SU-DHL-6 (cell line): ENCODE results near the gene TMEM267.

Experiments used
- H2AFZ ChIP-seq: fragments of 200-600 bp; sonication (generic); 2 replicates; pipeline ENCODE4 v1.6.1; 2014; ENCODE audit warnings: low read depth, mild to moderate bottlenecking, moderate library complexity, mixed read lengths, antibody characterized with exemption, low read length; ENCODE audit not compliant: severe bottlenecking
- H3F3A ChIP-seq: fragments of 200-600 bp; shearing (Covaris generic); 2 replicates; pipeline ENCODE4 v1.6.0; 2016; ENCODE audit warnings: antibody characterized with exemption, mild to moderate bottlenecking; ENCODE audit not compliant: insufficient read depth
- H3K27ac ChIP-seq: fragments of 200-600 bp; sonication (generic); 2 replicates; pipeline ENCODE4 v1.5.1; 2016; ENCODE audit warnings: low read depth, mild to moderate bottlenecking, low read length, moderate library complexity, mixed read lengths
- H3K27me3 ChIP-seq: fragments of 200-600 bp; sonication (generic), shearing (Covaris generic); 2 replicates; pipeline ENCODE4 v1.6.0; 2014; ENCODE audit warnings: mild to moderate bottlenecking, low read length
- H3K36me3 ChIP-seq: fragments of 200-600 bp; sonication (generic); 2 replicates; pipeline ENCODE4 v1.6.1; 2014; ENCODE audit warnings: mild to moderate bottlenecking, low read length, mixed read lengths
- H3K4me2 ChIP-seq: fragments of 300-600, 200-600 bp; shearing (Covaris generic), sonication (generic); 2 replicates; pipeline ENCODE4 v1.6.0; 2014; ENCODE audit warnings: low read length, low read depth, mild to moderate bottlenecking; ENCODE audit not compliant: poor library complexity, severe bottlenecking
- H3K4me3 ChIP-seq: fragments of 200-600 bp; sonication (generic); 2 replicates; pipeline ENCODE4 v1.5.1; 2014; ENCODE audit warnings: antibody characterized with exemption, low read length, mild to moderate bottlenecking, mixed read lengths; ENCODE audit not compliant: insufficient read depth, poor library complexity, severe bottlenecking
- H3K79me2 ChIP-seq: fragments of 200-600 bp; sonication (generic); 2 replicates; pipeline ENCODE4 v1.6.1; 2014; ENCODE audit warnings: mild to moderate bottlenecking, low read length, moderate library complexity; ENCODE audit not compliant: insufficient read depth
- H3K9ac ChIP-seq: fragments of 200-600 bp; sonication (generic); 2 replicates; pipeline ENCODE4 v1.7.0; 2014; ENCODE audit warnings: mild to moderate bottlenecking, low read length
- H3K9me2 ChIP-seq: fragments of 200-600 bp; sonication (generic); replicated peaks from 2 replicates; pipeline ENCODE4 v1.6.1; 2014; ENCODE audit warnings: low read length; ENCODE audit not compliant: insufficient read depth
- H3K9me3 ChIP-seq: fragments of 200-600 bp; sonication (generic); 2 replicates; pipeline ENCODE4 v1.6.1; 2014; ENCODE audit warnings: low read length, mixed read lengths; ENCODE audit not compliant: insufficient read depth
- H4K20me1 ChIP-seq: fragments of 200-600 bp; sonication (generic); 2 replicates; pipeline ENCODE4 v1.6.1; 2014; ENCODE audit warnings: low read depth, mild to moderate bottlenecking, antibody characterized with exemption, low read length, moderate library complexity, mixed read lengths
- EZH2phosphoT487 ChIP-seq: fragments of 200-600 bp; sonication (generic), shearing (Covaris generic); conservative IDR thresholded peaks from 2 replicates; pipeline ENCODE4 v1.6.1; 2018; ENCODE audit warnings: mild to moderate bottlenecking, antibody characterized with exemption, low read length, moderate library complexity, mixed read lengths
- TF ChIP-seq, protein P1 (sequence below): fragments of 200-600 bp; sonication (generic); IDR thresholded peaks from one replicate; pipeline ENCODE4 v1.5.1; 2017; ENCODE audit warnings: antibody characterized with exemption, mild to moderate bottlenecking, low read length, moderate library complexity; ENCODE audit not compliant: insufficient read depth, poor library complexity, severe bottlenecking

TMEM267 gene

DNA sequence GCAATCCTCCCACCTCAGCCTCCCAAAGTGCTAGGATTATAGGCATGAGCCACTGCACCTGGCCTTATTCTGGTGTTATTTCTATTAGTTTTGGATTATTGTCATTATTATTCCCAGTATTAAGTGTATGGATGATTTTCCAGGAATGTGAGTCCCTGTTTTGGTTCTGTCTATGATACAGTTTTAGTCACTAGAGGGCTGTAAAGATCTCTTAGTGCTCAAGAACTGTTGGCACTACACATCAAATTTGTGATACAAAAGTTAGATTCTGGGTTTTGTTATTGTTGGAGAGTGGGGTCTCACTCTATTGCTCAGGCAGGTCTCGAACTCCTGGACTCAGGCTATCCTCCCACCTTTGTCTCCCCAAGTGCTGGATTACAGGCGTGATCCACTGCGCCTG is 83.6 kb downstream of the TMEM267 start:
- TF ChIP-seq, protein P1, sequence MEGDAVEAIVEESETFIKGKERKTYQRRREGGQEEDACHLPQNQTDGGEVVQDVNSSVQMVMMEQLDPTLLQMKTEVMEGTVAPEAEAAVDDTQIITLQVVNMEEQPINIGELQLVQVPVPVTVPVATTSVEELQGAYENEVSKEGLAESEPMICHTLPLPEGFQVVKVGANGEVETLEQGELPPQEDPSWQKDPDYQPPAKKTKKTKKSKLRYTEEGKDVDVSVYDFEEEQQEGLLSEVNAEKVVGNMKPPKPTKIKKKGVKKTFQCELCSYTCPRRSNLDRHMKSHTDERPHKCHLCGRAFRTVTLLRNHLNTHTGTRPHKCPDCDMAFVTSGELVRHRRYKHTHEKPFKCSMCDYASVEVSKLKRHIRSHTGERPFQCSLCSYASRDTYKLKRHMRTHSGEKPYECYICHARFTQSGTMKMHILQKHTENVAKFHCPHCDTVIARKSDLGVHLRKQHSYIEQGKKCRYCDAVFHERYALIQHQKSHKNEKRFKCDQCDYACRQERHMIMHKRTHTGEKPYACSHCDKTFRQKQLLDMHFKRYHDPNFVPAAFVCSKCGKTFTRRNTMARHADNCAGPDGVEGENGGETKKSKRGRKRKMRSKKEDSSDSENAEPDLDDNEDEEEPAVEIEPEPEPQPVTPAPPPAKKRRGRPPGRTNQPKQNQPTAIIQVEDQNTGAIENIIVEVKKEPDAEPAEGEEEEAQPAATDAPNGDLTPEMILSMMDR: no peak
- no peak for TF ChIP-seq EZH2phosphoT487
- Histone ChIP-seq H3K9me3 (no peaks in the 10 kb centered on the region), H3K4me2 (no peak overlapping the region), H2AFZ (no peak overlapping the region), H3K9me2 (no peaks in the 10 kb centered on the region), H4K20me1 (no peaks in the 10 kb centered on the region), H3K4me3 (no peak overlapping the region), H3F3A (no peaks in the 10 kb centered on the region), H3K36me3 (no peaks in the 10 kb centered on the region), H3K9ac (no peak overlapping the region), H3K27me3 (no peaks in the 10 kb centered on the region), H3K79me2 (no peaks in the 10 kb centered on the region), H3K27ac (no peak overlapping the region)

DNA sequence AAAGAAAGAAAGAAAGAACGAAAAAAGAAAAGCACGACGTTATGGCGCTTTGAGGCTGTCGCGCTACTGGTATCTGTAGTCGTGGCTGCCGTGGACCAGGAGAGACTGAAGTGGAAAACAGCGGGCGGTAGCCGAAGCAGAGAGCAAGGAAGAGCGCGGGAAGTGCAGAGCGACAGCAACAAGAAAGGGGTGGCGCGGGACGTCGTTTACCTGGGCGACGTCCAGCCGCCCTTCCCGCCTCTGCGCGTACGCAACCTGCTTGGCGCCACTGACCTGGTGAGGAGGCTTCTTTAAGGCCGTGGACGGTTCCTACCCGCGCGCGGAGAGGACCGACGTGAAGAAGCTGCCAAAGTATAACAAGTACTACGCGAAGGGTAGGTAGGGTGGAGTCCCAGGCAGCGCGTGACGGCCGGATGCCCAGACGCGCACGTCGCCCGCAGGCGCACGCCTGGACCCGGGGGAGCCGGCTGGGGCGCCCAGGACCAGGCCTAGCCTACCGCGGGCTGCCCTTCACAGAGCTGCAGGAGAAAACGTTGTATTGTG is 86.8 kb downstream of the TMEM267 start:
- H3K27ac ChIP-seq: peak overlapping the region; percentile 55
- H4K20me1 ChIP-seq: no peaks in the 10 kb centered on the region
- H3K9me2 ChIP-seq: no peaks in the 10 kb centered on the region
- peak overlapping the region; percentile 69 for H2AFZ ChIP-seq
- no peaks in the 10 kb centered on the region for H3K79me2 ChIP-seq
- TF ChIP-seq EZH2phosphoT487: no peak
- TF ChIP-seq, protein P1: no peak
- H3K9ac ChIP-seq: peak overlapping the region; percentile 55
- 0 out of 2 replicates have a peak, but pooled peaks cover under 1% of the 10 kb centered on the region for H3F3A ChIP-seq
- peak overlapping the region; percentile 68 for H3K4me2 ChIP-seq
- H3K9me3 ChIP-seq: no peaks in the 10 kb centered on the region
- no peaks in the 10 kb centered on the region for H3K36me3 ChIP-seq
- no peaks in the 10 kb centered on the region for H3K27me3 ChIP-seq
- peak overlapping the region; percentile 44 for H3K4me3 ChIP-seq
